ENCODE measurements around the gene IL1RN. TPM values are rescaled to one million over a fixed set of nuclear protein-coding genes. Genes with fewer than 3 reads are reported as not detected.
A peak's percentile ranks its signal among the peaks of the same experiment; 100 is the strongest.

The IL1RN gene
- total and polyA plus RNA-seq, 2 experiments from 2014 or later, result not detected

DNA sequence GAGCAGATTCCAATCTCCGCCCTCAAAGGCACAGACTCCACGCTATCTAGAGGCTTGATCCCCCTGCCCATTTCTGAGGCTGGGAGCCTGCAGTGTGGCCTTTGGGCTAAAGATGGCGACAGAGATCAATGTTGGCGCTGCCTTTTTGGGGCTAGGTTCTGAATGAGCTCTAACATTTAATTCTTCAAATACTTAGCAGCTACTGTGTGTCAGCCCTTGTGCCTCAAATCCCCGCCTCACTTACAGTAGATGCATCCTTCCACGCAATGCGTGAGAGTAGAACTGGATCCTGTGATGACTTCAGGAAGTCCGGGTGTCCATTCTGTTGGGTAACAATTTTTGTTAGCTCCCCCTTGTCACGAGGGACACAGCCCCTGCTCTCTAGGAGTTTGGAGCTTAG is 47.3 kb upstream of the IL1RN start:
- TF ChIP-seq EZH2 (IDR thresholded peaks at IDR 0.05; ENCODE audit: insufficient read depth, poor library complexity, severe bottlenecking) (no peak), EZH2phosphoT487 (IDR thresholded peaks at IDR 0.05; ENCODE audit: insufficient read depth, low read depth) (no peak)
- no peak overlapping the region for H3K4me3 ChIP-seq
- peaks cover 12% of the 10 kb centered on the region for H3K4me1 ChIP-seq (ENCODE audit: insufficient read depth)
- 0 out of 2 replicates have a peak overlapping the region, but pooled peaks have one; percentile 39 for H2AFZ ChIP-seq
- H3K9me2 ChIP-seq (ENCODE audit: insufficient read depth), result no peaks in the 10 kb centered on the region
- H3K9me3 ChIP-seq (ENCODE audit: low read depth), result no peaks in the 10 kb centered on the region
- peak; percentile 75 for DNase-seq
- no peaks in the 10 kb centered on the region for H3K79me2 ChIP-seq (ENCODE audit: insufficient read depth)
- H3K27me3 ChIP-seq (replicated peaks; ENCODE audit: insufficient read depth), result peaks cover 16% of the 10 kb centered on the region; the same call in 1 of the 2 replicates
- peaks cover 5% of the 10 kb centered on the region; the same call in 1 of the 2 replicates for H3F3A ChIP-seq (ENCODE audit: insufficient read depth)
- H4K20me1 ChIP-seq (ENCODE audit: insufficient read depth), result no peaks in the 10 kb centered on the region
- in situ Hi-C loops (cut with MboI), result loop anchor here (5.0 kb wide), 1 partner anchor 37 kb away; no protein-coding TSS in a partner anchor
- no peak overlapping the region for H3K27ac ChIP-seq
- H3K4me2 ChIP-seq (ENCODE audit: unreplicated experiment), result no peak overlapping the region
- 3 to 5% methylated on average over 9 of the region's 9 CpGs for WGBS, 2 experiments (ENCODE audit: low coverage in 1 of 2, low lambda C conversion rate in 2 of 2, missing lambda C conversion rate in 2 of 2)
- no peaks in the 10 kb centered on the region for H3K36me3 ChIP-seq (ENCODE audit: low read depth)
- no peak overlapping the region for H3K9ac ChIP-seq

- no peak overlapping the region for H2AFZ ChIP-seq
- H3F3A ChIP-seq (ENCODE audit: insufficient read depth), result peaks cover 5% of the 10 kb centered on the region; the same call in 1 of the 2 replicates
- H3K4me3 ChIP-seq, result no peak overlapping the region
- peaks cover 1% of the 10 kb centered on the region; the same call in 1 of the 2 replicates for H3K27me3 ChIP-seq (replicated peaks; ENCODE audit: insufficient read depth)
- 52 to 64% methylated on average over 2 of the region's 2 CpGs for WGBS, 2 experiments (ENCODE audit: low coverage in 1 of 2, low lambda C conversion rate in 2 of 2, missing lambda C conversion rate in 2 of 2)
- H4K20me1 ChIP-seq (ENCODE audit: insufficient read depth), result no peaks in the 10 kb centered on the region
- H3K36me3 ChIP-seq (ENCODE audit: low read depth), result no peaks in the 10 kb centered on the region
- H3K9me2 ChIP-seq (ENCODE audit: insufficient read depth), result no peaks in the 10 kb centered on the region
- no peak overlapping the region for H3K27ac ChIP-seq
- TF ChIP-seq EZH2 (IDR thresholded peaks at IDR 0.05; ENCODE audit: insufficient read depth, poor library complexity, severe bottlenecking), result no peak
- no peak for TF ChIP-seq EZH2phosphoT487 (IDR thresholded peaks at IDR 0.05; ENCODE audit: insufficient read depth, low read depth)
- in situ Hi-C loops (cut with MboI), result loop anchor here (5.0 kb wide), 1 partner anchor 36 kb away; no protein-coding TSS in a partner anchor
- H3K4me1 ChIP-seq (ENCODE audit: insufficient read depth), result peaks cover 12% of the 10 kb centered on the region
- no peak overlapping the region for H3K4me2 ChIP-seq (ENCODE audit: unreplicated experiment)
- H3K9ac ChIP-seq, result no peak overlapping the region
- no peaks in the 10 kb centered on the region for H3K79me2 ChIP-seq (ENCODE audit: insufficient read depth)
- no peaks in the 10 kb centered on the region for H3K9me3 ChIP-seq (ENCODE audit: low read depth)
- no peak for DNase-seq
These were observed 45.7 kb upstream of the IL1RN start for GRCh38 chr2:113081488-113082210.

DNA sequence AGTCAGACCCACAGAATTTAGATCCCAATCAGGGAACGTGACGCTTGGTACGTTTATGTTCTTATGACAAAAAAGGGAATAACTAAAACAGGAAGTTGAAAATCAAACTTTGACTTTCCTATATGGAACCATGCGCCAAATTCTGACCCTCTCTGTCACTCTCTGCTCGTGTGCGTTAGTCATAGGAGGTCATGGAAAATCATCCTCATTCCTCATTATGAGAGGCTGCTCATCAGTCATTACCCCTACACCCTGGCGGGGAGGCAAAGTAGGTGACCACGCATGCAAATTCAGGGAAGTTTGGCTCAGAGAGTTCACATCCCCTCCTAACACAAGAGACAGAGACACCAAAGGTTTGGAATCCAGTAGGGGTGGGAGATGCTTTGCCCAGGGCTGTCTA is 44.1 kb upstream of the IL1RN start:
- in situ Hi-C loops (cut with MboI), result loop anchor here (5.0 kb wide), 1 partner anchor 34 kb away; no protein-coding TSS in a partner anchor
- Histone ChIP-seq H3K9me2 (ENCODE audit: insufficient read depth) (no peaks in the 10 kb centered on the region), H3K79me2 (ENCODE audit: insufficient read depth) (no peaks in the 10 kb centered on the region), H2AFZ (no peak overlapping the region), H3K27ac (no peak overlapping the region), H3K9me3 (ENCODE audit: low read depth) (no peaks in the 10 kb centered on the region), H3K36me3 (ENCODE audit: low read depth) (no peaks in the 10 kb centered on the region), H4K20me1 (ENCODE audit: insufficient read depth) (no peaks in the 10 kb centered on the region), H3K4me2 (ENCODE audit: unreplicated experiment) (no peak overlapping the region), H3K4me1 (ENCODE audit: insufficient read depth) (peaks cover 9% of the 10 kb centered on the region), H3K27me3 (replicated peaks; ENCODE audit: insufficient read depth) (0 out of 2 replicates have a peak, but pooled peaks cover 8% of the 10 kb centered on the region), H3K9ac (no peak overlapping the region), H3K4me3 (no peak overlapping the region), H3F3A (ENCODE audit: insufficient read depth) (peaks cover 5% of the 10 kb centered on the region; the same call in 1 of the 2 replicates)
- no peak for TF ChIP-seq EZH2 (IDR thresholded peaks at IDR 0.05; ENCODE audit: insufficient read depth, poor library complexity, severe bottlenecking)
- no peak for TF ChIP-seq EZH2phosphoT487 (IDR thresholded peaks at IDR 0.05; ENCODE audit: insufficient read depth, low read depth)
- WGBS, 2 experiments (ENCODE audit: low coverage in 1 of 2, low lambda C conversion rate in 2 of 2, missing lambda C conversion rate in 2 of 2), result 73% methylated on average over 8 of the region's 8 CpGs
- no peak for DNase-seq

GRCh38 chr2:113084249-113085000 is 43.0 kb upstream of the IL1RN start:
- TF ChIP-seq EZH2phosphoT487 (IDR thresholded peaks at IDR 0.05; ENCODE audit: insufficient read depth, low read depth) (no peak), EZH2 (IDR thresholded peaks at IDR 0.05; ENCODE audit: insufficient read depth, poor library complexity, severe bottlenecking) (no peak)
- Histone ChIP-seq H2AFZ (no peak overlapping the region), H3K9me3 (ENCODE audit: low read depth) (no peaks in the 10 kb centered on the region), H3K4me2 (ENCODE audit: unreplicated experiment) (no peak overlapping the region), H3K79me2 (ENCODE audit: insufficient read depth) (no peaks in the 10 kb centered on the region), H4K20me1 (ENCODE audit: insufficient read depth) (no peaks in the 10 kb centered on the region), H3K36me3 (ENCODE audit: low read depth) (no peaks in the 10 kb centered on the region), H3K27ac (no peak overlapping the region), H3K4me1 (ENCODE audit: insufficient read depth) (no peaks in the 10 kb centered on the region), H3K27me3 (replicated peaks; ENCODE audit: insufficient read depth) (peaks cover 10% of the 10 kb centered on the region; the same call in 1 of the 2 replicates), H3K9ac (no peak overlapping the region), H3K4me3 (no peak overlapping the region), H3F3A (ENCODE audit: insufficient read depth) (no peaks in the 10 kb centered on the region), H3K9me2 (ENCODE audit: insufficient read depth) (no peaks in the 10 kb centered on the region)
- 40 to 41% methylated on average over 5 of the region's 5 CpGs for WGBS, 2 experiments (ENCODE audit: low coverage in 1 of 2, low lambda C conversion rate in 2 of 2, missing lambda C conversion rate in 2 of 2)
- DNase-seq, result peak; percentile 59
- in situ Hi-C loops (cut with MboI), result loop anchor here (5.0 kb wide), 1 partner anchor 33 kb away; no protein-coding TSS in a partner anchor
